Kidney (tissue), 14 donors: Measurements from ENCODE around the gene ACOX2. TPM values are rescaled to one million over a fixed set of nuclear protein-coding genes. Genes with fewer than 3 reads are reported as not detected.

Experiments used
- DNase-seq, 5 donors: peaks; one replicate each; pipeline ENCODE4 v3.0.0-alpha.2; 2013 to 2020
- FAIRE-seq: peaks from 2 replicates; lab custom pipeline; 2012; peaks lifted over from hg19 to GRCh38; lab: Jason Lieb, UNC
- H3K27ac ChIP-seq, 2 donors: one replicate each; pipeline ENCODE4 v1.7.0; 2013; ENCODE audit warnings: low read depth in 2 of 2, low read length in 2 of 2, inconsistent platforms in 1 of 2
- H3K27me3 ChIP-seq: one replicate; pipeline ENCODE4 v1.7.1; 2013; ENCODE audit warnings: low read length, inconsistent platforms; ENCODE audit not compliant: control insufficient read depth, insufficient read depth
- H3K36me3 ChIP-seq, 3 donors: one replicate each; pipeline versions ENCODE4 v1.7.0 to v1.7.1; 2013; ENCODE audit warnings: low read length in 3 of 3, control low read depth in 1 of 3, inconsistent platforms in 1 of 3; ENCODE audit not compliant: insufficient read depth in 3 of 3, control insufficient read depth in 2 of 3
- H3K4me1 ChIP-seq, 3 donors: one replicate each; pipeline versions ENCODE4 v1.7.0 to v1.7.1; 2013; ENCODE audit warnings: low read length in 3 of 3, inconsistent platforms in 1 of 3, low read depth in 1 of 3; ENCODE audit not compliant: control insufficient read depth in 2 of 3, insufficient read depth in 2 of 3
- H3K4me3 ChIP-seq, 3 donors: one replicate each; pipeline versions ENCODE4 v1.7.0 to v1.8.1; 2013; ENCODE audit warnings: low read length in 3 of 3, control low read depth in 1 of 3, inconsistent platforms in 1 of 3
- H3K9ac ChIP-seq, 3 donors: one replicate each; pipeline versions ENCODE4 v1.7.0 to v1.7.1; 2013; ENCODE audit warnings: low read length in 3 of 3, control low read depth in 1 of 3, inconsistent platforms in 1 of 3
- H3K9me3 ChIP-seq, 3 donors: one replicate each; pipeline versions ENCODE4 v1.7.0 to v1.7.1; 2013; ENCODE audit warnings: low read length in 3 of 3, control low read depth in 1 of 3, inconsistent platforms in 1 of 3; ENCODE audit not compliant: control insufficient read depth in 2 of 3, insufficient read depth in 1 of 3
- CTCF ChIP-seq: IDR thresholded peaks from 3 replicates; pipeline ENCODE4 v1.5.1; 2012; ENCODE audit warnings: mild to moderate bottlenecking, moderate library complexity, borderline replicate concordance; ENCODE audit not compliant: insufficient read depth; ENCODE audit errors: extremely low read depth
- intact Hi-C: fragments of 100-400 bp; cut with DNase I; formaldehyde crosslinking; loops from one replicate; pipeline ENCODE4 v1.11.1; 2022
- polyA plus RNA-seq: library from polyadenylated mRNA; stranded (reverse); fragments of 350-450 nt; fragmentation: Illumina TruSeq; extraction: RNeasy Lipid Tissue Mini Kit (QIAGEN cat#74804); gene quantifications from one replicate; pipeline ENCODE4 v1.2.3, GENCODE V29; 2014; ENCODE audit warnings: low read depth, low replicate concordance; ENCODE audit not compliant: insufficient read depth
- total RNA-seq: library from RNA; stranded (reverse); fragmentation: NEBNext Ultra II Directional; extraction: Animal tissue kit (Norgen Biotek cat#: 25700); gene quantifications from one replicate; pipeline ENCODE4 v1.2.1, GENCODE V29; 2021
- donor health status: control.
- donor health status: control.
- donor health status: control.
- donor health status: control.
- donor health status: control.
- donor health status: DM: yes; HTN: yes; CAD: no.
- donor health status: Normal renal cell carcinoma (clear cell type).

Gene ACOX2
- total and polyA plus RNA-seq, 2 donors from 2014 or later: 18.6 to 85.5 TPM

DNA sequence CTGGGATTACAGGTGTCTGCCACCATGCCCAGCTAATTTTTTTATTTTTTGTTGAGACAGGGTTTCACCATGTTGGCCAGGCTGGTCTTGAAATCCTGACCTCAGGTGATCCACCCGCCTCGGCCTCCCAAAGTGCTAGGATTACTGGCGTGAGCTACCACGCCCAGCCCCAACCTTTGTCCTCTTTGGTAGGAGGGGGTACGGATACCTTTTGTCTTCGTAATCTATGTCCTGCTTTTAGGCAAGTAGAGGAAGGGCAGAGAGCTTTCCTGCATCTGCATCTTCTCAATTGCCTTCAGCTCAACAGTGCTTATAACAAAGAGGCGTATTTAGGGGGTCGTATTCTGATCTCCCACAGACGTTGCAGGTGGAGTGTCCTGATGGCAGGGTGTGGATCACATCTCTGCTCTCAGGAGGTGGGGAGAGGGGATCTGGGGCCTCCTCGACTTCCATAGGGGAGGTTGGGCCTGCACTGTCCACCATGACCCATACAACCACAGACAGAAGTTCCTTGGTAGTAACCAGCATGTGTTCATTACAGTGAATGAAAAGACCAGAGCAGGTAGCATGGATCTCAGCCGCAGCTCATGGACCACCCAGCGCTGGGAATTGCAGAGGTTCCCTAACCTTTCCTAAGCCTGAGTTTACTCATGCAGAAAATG lies 66.5 kb downstream of the ACOX2 start:
- Histone ChIP-seq H3K36me3 (no peaks in the 10 kb centered on the region), H3K9ac (no peak overlapping the region), H3K9me3 (no peaks in the 10 kb centered on the region), H3K4me3 (no peak overlapping the region), H3K27me3 (no peaks in the 10 kb centered on the region), H3K4me1 (peaks cover 0 to 17% (median 10%) of the 10 kb centered on the region in 3 donors), H3K27ac (peak overlapping the region; percentile 59 to 80)
- no peak for TF ChIP-seq CTCF
- no peak for FAIRE-seq
- DNase-seq: no peak
- intact Hi-C loops: no loop called here

GRCh38 chr3:58469096-58469495 lies 67.9 kb downstream of the ACOX2 start:
- H3K36me3 ChIP-seq: no peaks in the 10 kb centered on the region
- DNase-seq: no peak
- no peak for TF ChIP-seq CTCF
- H3K4me1 ChIP-seq: peaks cover 0 to 13% (median 10%) of the 10 kb centered on the region in 3 donors
- no peaks in the 10 kb centered on the region for H3K27me3 ChIP-seq
- H3K9ac ChIP-seq: no peak overlapping the region
- intact Hi-C loops: no loop called here
- no peak overlapping the region for H3K4me3 ChIP-seq
- H3K27ac ChIP-seq: no peak overlapping the region
- no peaks in the 10 kb centered on the region for H3K9me3 ChIP-seq
- no peak for FAIRE-seq

- FAIRE-seq (no peak), DNase-seq (no peak)
- H3K9ac ChIP-seq: no peak overlapping the region
- H3K27ac ChIP-seq: no peak overlapping the region
- no peak for TF ChIP-seq CTCF
- intact Hi-C loops: no loop called here
- H3K4me3 ChIP-seq: no peak overlapping the region
- H3K27me3 ChIP-seq: no peaks in the 10 kb centered on the region
- H3K36me3 ChIP-seq: no peaks in the 10 kb centered on the region
- no peaks in the 10 kb centered on the region for H3K9me3 ChIP-seq
- H3K4me1 ChIP-seq: peaks cover 0 to 18% (median 13%) of the 10 kb centered on the region in 3 donors
These were observed 70.0 kb downstream of the ACOX2 start for GRCh38 chr3:58466899-58467563.
